Testis (tissue), 2 donors: ENCODE measurements around the gene BCL6B.
"Not testable (repeated sequence)": the region's sequence is repeated elsewhere in the genome, so short reads cannot be mapped to it uniquely, and the experiment has no call there.

Source experiments
- CTCF ChIP-seq, 3 experiments: fragments of 450-650 bp in 2 of 3; fragments of 200-600 bp in 1 of 3; sonication (generic) in 1 of 3; IDR thresholded peaks; one replicate each; pipeline ENCODE4 v1.5.1; 2016 to 2019; ENCODE audit warnings: antibody characterized with exemption in 3 of 3, mild to moderate bottlenecking in 2 of 3, moderate library complexity in 1 of 3
- POLR2A ChIP-seq: fragments of 450-650 bp; IDR thresholded peaks from one replicate; pipeline ENCODE4 v1.6.1; 2017; ENCODE audit warnings: antibody characterized with exemption, mild to moderate bottlenecking, moderate library complexity

- TF ChIP-seq CTCF (IDR thresholded peaks at IDR 0.05); POLR2A: not testable (repeated sequence)
Measured at GRCh38 chr17:7046725-7047397, 24.0 kb downstream of the BCL6B start.
